A549 (cell line): ENCODE data around the gene ATP6AP2.

Source experiments
- CTCF ChIP-seq: fragments of >200 bp; sonication (Bioruptor Twin); formaldehyde crosslinking; IDR thresholded peaks from 3 replicates; pipeline ENCODE4 v1.5.1; 2016
- E2F6 ChIP-seq: IDR thresholded peaks from 2 replicates; pipeline ENCODE4 v1.6.1; 2012; ENCODE audit warnings: low read depth, borderline replicate concordance
- EP300 ChIP-seq, 2 experiments: fragments of >200 bp; sonication (Bioruptor Twin); formaldehyde crosslinking; IDR thresholded peaks; 2 replicates in 1 of 2; 3 replicates in 1 of 2; pipeline ENCODE4 v1.6.1; 2016 to 2017
- KDM1A ChIP-seq: fragments of 200-600 bp; sonication (generic); IDR thresholded peaks from 2 replicates; pipeline ENCODE4 v1.6.1; 2016; ENCODE audit warnings: low read depth, mild to moderate bottlenecking
- REST ChIP-seq: fragments of 200-600 bp; sonication (generic); IDR thresholded peaks from 2 replicates; pipeline ENCODE4 v1.6.1; 2016; ENCODE audit warnings: antibody characterized with exemption, mild to moderate bottlenecking, moderate library complexity
- ZNF302 ChIP-seq: fragments of 250-450 bp; sonication (Bioruptor Pico); IDR thresholded peaks from 2 replicates; pipeline ENCODE4 v1.9.0; 2021; ENCODE audit warnings: inconsistent platforms, mild to moderate bottlenecking, moderate library complexity

GRCh38 chrX:40542208-40542607 is 38.6 kb upstream of the ATP6AP2 start:
- TF ChIP-seq REST: no peak
- TF ChIP-seq CTCF: no peak
- TF ChIP-seq E2F6: no peak
- TF ChIP-seq KDM1A: no peak
- TF ChIP-seq ZNF302: no peak
- no peak for TF ChIP-seq EP300 (IDR thresholded peaks at IDR 0.05)
